GM12891 (cell line): ENCODE measurements around the gene SEC22A.

ENCODE experiments used
- POLR2A ChIP-seq: IDR thresholded peaks from 2 replicates; pipeline ENCODE4 v1.6.1; 2011; ENCODE audit warnings: low read depth, low read length, control low read depth
- POLR2AphosphoS5 ChIP-seq: IDR thresholded peaks from 2 replicates; pipeline ENCODE4 v1.6.1; 2011; ENCODE audit warnings: low read depth, low read length, control low read depth
- POU2F2 ChIP-seq: IDR thresholded peaks from 2 replicates; pipeline ENCODE4 v1.6.1; 2011; ENCODE audit warnings: low read depth, mild to moderate bottlenecking, control low read depth, low read length, moderate library complexity
- SPI1 ChIP-seq: IDR thresholded peaks from 2 replicates; pipeline ENCODE4 v1.6.1; 2011; ENCODE audit warnings: low read depth, low read length, control low read depth
- TAF1 ChIP-seq: IDR thresholded peaks from 2 replicates; pipeline ENCODE4 v1.6.1; 2011; ENCODE audit warnings: low read depth, low read length, control low read depth

DNA sequence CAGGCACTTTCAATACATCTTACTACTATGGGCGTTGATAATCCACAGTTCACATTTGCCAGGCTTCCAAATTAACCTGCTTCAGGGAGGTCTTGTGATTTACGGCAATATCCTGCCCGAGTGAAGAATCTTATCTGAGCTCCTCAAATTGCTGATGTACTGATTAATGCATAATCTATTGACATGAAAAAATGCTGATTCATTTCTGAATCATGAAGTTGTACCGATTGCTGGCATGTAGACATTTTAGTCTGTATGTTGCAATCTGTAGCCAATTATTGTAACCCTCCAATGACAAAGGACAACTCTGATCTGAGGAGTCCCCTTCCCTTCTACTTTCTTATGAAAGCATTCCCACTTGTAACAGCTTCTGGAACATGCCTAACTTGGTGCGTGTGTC, 97.2 kb downstream of the SEC22A start:
- no peak for TF ChIP-seq SPI1
- no peak for TF ChIP-seq POLR2A
- TF ChIP-seq POLR2AphosphoS5 = no peak
- no peak for TF ChIP-seq TAF1
- TF ChIP-seq POU2F2 = no peak
